GM18499 (cell line): ENCODE measurements around the gene GALNT1.

Experiments used
- ATAC-seq: cut with Tn5 transposase; IDR thresholded peaks from one replicate; pipeline ENCODE4 v1.9.1; 2021; ENCODE audit warnings: moderate number of reproducible peaks; ENCODE audit not compliant: insufficient read depth, unreplicated experiment

Gene GALNT1

DNA sequence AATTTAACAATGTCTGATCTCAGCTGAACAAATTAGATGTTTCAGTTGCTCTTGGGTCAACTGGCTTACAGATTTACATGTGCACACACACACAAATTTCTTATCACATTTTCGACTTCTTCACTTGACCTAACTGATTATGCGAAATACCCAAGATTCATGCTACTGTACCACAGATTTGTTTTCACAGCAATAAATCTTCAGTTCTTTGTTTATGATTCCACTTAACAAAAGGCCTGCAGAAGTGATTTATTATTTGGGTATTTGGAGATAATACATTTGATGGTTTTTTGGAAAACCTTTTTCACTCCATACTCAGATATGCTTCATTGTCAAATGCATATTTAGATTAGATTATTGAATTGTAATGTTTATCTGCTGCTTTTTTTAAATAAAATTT, 129.0 kb downstream of the GALNT1 start:
- no peak for ATAC-seq

DNA sequence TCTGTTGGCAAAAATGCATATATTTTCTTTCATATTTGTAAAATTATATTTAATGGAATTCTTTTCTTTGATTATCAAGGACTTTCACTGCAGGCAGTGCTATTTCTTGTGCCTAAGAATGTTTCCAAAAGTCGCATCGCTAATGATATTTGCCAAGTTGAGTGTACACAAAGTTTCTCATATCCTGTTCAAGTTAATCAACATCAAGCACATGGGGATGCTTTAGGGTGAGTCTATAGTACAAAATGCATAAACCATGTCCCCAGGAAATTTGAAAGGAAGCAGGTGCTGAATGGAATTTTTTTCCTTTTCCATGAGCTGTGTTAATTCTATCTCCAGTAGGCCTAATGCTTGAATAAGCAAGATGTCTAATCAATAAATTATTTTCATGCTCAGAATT, 129.7 kb downstream of the GALNT1 start:
- ATAC-seq = no peak

DNA sequence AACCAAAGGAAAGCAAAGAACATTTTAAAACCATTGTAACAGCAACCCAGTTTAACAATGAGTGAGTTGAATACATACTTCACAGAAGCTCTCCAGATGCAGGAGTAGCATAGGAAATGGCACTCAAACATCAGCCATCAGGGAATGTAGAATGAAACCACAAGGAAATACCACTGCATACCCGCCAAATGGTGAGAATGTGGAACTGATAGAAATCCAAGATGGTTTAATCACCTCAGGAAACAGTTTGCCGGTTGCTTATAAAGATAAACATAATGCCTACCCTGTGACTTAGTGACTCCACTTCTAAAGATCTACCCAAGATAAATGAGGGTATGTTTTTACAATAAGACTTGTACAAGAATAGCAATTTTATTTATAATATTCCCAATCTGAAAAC, 132.0 kb downstream of the GALNT1 start:
- no peak for ATAC-seq

DNA sequence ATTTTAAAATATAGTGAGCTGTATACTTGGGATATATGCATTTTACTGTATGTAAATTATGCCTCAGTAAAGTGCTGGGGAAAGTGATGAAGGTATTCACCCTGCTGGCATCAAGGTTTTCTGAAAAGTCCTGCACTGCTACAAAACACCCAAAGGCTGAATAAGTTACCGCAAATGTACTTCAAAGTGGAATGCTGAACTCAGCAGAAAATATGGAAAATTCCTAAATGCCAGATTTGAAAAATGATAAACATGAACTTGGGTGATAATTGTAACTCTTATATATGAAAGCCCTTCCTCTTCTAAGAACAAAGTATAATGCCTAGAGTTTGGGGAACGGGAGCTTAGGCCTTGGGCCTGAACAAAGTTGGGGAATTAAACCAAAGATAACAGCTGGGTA, 133.0 kb downstream of the GALNT1 start:
- ATAC-seq = no peak

DNA sequence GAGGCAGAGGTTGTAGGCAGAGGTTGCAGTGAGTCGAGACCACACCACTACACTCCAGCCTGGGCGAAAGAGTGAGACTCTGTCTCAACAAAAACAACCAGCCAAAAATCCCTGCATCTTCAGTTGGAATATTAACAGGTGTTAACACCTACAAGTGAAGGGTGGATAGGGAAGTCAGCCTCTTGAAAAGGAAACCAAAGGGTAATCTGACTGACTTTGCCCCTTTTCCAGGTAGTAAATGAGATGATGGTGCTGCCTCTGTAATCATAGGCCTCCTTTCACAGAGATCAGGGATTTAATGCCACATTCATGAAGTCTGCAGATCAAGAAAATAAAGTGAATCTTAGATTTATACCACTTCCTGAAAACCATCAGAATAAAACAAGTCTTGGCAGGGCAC, 133.6 kb downstream of the GALNT1 start:
- no peak for ATAC-seq

DNA sequence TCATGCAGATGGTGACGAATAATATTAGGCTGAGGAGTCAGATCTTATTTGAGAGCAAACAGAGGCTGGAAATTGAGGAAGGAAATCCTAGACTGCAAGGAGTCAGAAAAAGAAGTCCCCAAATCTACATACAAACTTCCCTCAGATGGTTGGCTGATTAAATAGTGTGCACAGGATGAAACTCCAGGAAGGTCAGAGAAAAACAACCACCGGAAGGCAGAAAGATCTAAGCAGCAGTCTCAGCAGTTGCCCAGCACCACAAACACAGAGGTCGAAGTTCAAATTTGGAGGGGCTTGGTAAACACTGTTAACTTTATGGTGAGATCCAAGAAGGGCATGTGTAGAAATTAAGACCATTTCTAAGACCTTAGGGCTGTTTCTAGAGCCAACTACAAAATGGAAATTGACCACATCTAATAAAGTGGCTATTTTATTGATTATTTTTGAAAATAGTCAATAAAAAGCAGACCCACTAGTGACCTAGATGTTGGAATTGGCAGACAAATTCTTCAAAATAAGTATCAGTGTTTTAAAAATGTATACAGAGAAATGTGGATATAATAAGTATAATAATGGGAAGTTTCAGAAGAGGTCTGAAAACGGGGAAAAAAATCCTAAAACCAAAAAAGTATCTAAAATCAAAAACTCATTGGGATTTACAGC, 134.8 kb downstream of the GALNT1 start:
- no peak for ATAC-seq

DNA sequence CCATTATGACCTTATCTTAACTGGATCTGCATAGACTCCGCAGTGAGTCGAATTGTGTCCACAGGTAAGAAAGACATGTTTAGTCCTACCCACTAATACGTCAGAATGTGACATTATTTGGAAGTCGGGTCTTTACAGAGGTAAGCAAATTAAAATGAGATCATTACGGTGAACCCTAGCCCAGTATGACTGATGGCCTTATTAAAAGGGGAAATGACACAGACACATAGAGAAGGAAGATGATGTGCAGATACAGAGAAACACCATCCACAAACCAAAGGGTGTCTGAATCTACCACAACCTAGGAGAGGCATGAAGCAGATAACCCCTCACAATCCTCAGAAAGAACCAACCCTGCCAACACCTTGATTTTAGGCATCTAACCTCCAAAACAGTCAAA, 135.6 kb downstream of the GALNT1 start:
- no peak for ATAC-seq

DNA sequence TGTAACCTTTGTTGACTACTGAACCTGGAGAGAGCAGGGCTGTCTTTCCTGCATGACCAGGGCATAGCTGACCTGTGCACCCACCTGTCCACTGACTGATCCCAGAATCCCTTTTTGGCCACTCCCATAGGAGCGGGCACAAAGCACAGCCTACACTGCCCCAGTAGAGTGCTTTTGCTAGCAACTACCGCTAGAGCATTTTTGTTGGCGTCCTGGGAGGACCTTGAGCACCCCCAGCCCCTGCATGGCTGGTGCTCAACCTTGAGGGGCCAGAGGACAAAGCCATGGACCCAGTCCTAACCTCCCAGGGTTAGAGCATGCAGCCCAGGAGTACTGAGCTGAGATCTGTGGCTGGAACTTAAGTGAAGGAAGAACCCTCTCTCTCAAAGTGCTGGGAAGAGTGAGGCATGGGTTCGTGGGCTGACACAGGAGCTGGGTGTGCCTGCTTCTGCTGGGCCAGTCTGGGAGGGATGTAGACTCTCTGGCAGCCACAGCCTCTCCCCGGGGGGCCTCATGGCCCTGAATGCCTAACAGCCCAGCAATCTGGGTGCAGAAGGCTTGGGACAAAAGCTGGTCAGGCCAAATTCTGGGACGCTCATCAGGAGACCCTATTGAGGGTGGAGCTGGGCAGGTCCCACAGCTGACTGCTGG, 140.0 kb downstream of the GALNT1 start:
- no peak for ATAC-seq

DNA sequence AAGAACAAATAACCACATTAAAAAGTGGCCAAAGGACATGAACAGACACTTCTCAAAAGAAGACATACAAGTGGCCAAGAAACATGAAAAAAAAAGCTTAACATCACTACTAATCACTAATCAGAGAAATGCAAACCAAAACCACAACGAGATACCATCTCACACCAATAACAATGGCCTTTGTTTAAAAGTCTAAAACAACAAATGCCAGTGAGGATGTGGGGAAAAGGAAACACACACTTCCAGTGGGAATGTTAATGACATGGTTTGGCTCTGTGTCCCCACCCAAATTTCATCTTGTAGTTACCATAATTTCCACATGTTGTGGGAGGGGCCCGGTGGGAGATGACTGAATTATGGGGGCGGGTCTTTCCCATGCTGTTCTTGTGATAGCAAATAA, 147.1 kb downstream of the GALNT1 start:
- ATAC-seq = no peak

DNA sequence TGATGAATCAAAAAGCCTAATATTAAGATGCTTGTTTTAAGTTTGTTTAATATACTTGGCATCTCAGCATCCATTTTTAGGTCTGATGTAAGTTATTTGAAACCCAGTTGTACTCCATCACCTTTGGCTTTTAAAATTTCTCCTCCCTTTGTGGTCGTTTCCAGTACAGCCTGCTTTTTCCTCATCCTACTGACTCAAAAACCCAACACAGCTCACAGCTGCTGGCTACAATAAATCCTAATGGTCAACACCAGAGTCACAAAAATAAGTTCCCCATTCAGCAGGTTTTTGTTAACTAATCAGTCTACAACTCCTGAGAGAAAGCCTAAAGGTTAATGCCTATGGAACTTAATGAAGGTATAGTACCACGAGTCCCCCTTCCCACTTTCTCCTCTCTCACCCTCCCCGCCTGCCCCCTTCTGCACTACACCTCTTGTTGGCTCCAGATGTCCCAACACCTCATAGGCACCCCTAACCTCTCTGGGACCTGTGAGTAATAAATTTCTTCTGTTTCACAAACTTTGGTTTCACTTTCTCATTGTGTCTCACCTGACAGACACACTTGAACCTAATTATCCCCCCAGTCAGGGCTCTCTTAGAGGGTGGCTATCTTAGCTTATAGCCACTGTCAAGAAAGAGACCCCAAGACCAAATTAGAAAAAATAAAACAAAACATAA, 148.6 kb downstream of the GALNT1 start:
- no peak for ATAC-seq

DNA sequence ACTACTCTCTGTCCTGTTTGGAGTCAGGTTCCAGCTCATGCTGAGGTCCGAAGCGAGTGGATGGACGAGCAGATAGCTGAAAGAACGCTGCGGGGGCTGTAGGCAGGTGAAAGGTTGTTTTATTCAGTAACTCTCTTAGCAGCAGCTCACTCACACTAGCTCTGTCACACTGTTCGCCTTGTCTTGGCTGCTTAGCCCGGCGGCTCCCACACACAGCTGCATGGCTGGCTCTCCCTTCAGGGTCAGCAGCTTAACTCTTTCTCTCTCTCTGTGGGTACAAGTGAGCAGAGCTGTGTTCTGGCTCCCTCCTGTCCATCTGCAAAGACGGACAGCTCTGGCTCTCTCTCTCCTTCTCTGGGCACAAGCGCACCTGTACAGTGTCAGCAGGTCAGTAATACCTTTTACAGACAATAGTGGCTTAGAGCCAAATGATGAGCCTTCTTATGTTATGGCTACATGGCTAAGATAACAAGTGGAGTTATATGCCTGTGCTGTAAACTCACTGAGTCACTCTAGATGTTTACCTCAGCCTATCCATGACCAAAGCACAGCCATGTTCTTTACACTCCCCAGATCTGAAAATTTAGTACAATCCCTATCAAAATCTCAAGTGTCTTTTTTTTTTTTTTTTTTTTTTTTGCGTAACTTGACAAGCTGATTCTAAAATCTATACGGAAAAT, 149.3 kb downstream of the GALNT1 start:
- no peak for ATAC-seq

DNA sequence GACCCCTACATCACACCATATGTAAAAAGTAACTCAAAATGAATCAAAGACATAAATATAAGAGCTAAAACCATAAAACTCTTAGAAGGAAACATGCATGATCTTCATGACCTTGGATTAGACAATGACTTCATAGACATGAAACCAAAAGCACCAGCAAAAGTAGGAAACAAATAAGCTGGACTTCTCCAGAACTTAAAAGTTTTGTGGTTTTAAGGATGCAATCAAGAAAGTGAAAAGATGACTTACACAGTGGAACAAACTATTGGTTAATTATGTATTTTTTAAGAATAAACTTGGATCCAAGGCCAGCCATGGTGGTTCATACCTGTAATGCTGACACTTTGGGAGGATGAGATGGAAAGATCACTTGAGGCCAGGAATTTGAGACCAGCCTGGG, 150.2 kb downstream of the GALNT1 start:
- ATAC-seq = no peak

DNA sequence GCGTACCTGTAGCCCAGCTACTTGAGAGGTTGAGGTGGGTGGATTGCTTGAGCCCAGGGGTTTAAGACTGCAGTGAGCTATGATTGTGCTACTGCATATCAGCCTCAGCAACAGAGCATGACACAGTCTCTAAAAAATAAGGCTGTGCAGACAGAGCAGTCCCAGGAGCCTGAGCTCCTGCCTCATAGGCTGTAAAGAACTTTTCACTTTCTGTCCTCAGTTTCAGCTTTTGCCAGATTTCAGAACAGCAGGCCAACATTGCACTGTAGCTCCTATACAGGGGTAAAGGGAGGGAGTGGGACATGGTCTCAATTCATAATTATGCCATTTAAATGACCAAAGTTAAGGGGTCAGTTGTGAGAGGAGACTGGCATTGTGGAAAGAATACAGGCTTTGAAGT, 150.6 kb downstream of the GALNT1 start:
- no peak for ATAC-seq

DNA sequence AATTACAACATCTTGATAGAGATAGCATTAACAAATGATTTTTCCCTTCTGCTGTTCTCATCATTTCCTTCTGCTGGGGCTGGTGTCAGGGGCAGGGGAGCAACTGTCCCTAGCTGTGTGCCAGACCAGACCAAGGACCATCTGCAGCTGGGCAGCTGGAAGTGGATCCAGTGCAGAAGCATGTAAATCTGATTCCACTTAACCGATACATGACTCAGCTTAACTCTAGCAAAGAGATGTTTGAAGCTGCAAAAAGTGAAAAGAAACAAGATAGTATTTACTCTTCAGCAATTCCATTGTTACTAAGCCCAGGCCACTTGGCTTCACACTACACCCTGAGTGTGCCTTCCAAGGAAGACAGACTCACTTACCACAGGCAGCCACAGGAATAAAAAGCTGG, 151.1 kb downstream of the GALNT1 start:
- ATAC-seq = no peak

DNA sequence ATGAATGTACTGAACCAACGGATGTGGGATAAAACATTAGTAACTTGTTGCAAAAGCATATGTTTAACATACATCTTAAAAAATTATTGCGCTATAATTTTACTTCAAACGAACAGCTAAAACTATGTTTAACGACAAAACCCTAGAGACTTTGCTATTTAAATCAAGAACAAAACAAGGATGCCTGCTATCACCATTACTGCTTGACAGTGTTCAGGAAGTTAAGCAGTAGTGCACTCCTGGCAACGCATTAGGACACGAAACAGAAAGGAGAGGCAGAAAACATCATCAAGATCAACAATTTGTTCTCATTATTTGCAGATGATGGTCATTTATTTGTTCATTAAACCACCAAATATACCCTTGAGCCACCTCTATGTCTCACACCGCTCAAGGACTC, 151.9 kb downstream of the GALNT1 start:
- ATAC-seq = no peak

DNA sequence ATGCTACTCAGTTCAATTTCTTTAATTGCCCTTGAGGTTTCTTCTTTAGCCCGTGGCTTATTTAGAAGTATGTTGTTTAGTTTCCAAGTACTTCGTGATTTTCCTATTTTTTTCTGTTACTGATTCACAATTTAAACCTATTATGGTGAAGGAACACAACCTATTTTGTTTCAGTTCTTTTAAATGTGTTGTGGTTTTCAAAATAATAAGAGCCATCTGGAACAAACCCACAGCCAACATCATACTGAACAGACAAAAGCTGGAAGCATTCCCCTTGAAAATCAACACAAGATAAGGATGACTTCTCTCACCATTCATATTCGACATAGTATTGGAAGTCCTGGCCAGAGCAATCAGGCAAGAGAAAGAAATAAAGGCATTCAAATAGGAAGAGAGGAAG, 155.2 kb downstream of the GALNT1 start:
- no peak for ATAC-seq

DNA sequence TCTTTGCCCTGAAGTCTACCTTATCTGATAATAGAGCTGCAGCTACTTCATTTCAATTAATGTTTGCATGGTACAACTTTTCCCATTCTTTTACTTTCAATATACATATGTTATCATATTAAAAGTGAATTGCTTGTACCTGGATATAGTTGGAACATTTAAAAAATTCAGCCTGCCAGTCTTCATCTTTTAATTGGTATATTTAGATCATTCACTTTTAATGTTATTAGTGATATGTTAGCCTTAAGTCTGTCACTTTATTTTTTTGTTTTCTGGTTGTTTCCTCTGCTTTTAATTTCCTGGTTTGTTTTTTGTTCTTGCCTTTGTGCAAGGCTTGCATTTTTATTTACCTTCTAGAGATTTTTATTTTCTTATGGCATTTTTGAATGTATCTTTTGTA, 158.2 kb downstream of the GALNT1 start:
- ATAC-seq = no peak

DNA sequence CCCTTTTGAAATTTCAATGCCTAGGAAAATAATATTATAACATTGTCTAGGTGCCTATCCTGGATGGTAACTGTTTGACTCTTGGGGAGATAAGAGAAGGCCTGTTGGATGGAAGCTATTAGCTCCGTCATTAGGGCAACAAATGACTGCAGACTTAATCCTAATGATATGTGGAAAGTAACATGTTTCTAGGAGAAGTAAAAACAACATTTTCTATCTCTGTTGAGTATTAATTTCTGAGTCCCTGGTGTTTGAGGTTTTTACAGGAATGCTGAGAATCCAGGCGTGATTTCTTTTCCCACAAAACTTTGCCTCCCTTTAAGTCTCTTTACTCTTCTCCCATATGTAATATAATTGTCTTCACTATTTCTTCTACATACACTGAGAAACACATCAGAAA, 159.1 kb downstream of the GALNT1 start:
- no peak for ATAC-seq

DNA sequence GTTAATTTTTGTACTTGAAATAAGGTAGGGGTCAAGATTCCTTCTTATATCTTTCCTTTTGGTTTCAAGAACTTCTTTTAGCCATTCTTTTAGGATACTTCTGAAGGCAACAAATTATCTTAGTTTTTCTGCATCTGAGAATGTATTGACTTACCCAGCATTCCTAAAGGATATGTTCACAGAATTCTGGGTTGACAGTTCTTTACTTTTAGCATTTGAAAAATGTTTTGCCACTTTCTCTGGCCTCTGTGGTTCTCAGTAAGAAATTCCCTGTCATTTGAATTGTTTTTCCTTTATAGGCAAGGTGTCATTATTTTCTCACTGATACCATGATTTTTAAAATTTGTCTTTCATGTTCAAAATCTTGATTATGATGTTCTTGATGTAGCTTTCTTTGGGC, 162.4 kb downstream of the GALNT1 start:
- ATAC-seq = no peak

DNA sequence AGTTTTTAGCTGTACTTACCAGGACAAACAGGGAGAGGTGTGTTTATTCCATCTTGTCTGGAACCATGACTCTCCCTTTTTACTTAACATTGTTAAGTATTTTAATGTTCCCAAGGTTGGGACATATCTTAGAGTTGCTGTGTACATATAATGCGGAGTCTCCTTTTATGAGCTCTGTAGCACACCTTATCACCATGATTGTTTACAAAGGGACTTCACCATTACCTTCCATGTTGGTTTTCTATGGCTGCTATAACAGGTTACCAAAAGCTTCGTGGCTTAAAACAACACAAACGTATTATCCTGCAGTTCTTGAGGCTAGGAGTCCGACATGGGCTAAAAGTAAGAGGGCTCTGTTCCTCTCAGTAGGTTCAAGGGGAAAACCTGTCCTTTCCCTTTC, 164.3 kb downstream of the GALNT1 start:
- ATAC-seq = no peak

DNA sequence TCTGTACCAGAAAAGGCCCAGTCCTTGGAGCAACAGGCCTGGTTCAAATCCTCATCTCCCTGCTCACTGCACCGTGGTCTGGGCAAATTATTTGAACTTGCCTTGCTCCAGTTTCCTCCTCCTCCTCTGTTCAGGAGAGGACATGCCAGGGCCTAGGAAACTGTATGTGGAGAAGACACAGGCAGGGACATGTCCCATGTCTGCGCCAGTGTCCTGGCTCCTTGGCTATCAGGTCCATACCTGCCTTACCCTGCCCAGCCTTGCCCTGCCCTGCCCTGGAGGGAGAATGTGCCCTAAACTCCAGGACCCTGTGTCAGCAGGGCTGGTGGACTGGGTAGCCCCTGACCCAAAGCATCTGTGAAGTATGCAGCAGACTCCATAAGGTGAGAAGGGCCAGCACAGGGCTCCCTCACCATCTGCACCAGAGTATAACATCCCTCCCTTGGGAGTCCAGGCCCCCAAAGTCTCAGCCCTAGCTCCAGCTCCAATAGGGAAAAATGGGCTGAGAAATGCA, 165.3 kb downstream of the GALNT1 start:
- ATAC-seq = no peak
